ENCODE results near the gene LRRC8B. TPM values are rescaled to one million over a fixed set of nuclear protein-coding genes. Genes with fewer than 3 reads are reported as not detected.
A peak's percentile ranks its signal among the peaks of the same experiment; 100 is the strongest.

The LRRC8B gene
- total and polyA plus RNA-seq, 2 of the 8 experiments (the other 6 are each of a cell fraction or from before 2014, with no cell fraction given), result 18.4 to 29.2 TPM

GRCh38 chr1:89615676-89616598 is 91.3 kb downstream of the LRRC8B start (continued):
- TF ChIP-seq TAF7 (optimal IDR thresholded peaks at IDR 0.05; ENCODE audit: borderline replicate concordance, low read depth, low read length) (no peak), RFX5 (IDR thresholded peaks at IDR 0.05; ENCODE audit: borderline replicate concordance, low read depth, low read length) (no peak), CBX8 (IDR thresholded peaks at IDR 0.05; ENCODE audit: borderline replicate concordance, low read depth, low read length) (no peak)
- TF ChIP-seq, protein P1, sequence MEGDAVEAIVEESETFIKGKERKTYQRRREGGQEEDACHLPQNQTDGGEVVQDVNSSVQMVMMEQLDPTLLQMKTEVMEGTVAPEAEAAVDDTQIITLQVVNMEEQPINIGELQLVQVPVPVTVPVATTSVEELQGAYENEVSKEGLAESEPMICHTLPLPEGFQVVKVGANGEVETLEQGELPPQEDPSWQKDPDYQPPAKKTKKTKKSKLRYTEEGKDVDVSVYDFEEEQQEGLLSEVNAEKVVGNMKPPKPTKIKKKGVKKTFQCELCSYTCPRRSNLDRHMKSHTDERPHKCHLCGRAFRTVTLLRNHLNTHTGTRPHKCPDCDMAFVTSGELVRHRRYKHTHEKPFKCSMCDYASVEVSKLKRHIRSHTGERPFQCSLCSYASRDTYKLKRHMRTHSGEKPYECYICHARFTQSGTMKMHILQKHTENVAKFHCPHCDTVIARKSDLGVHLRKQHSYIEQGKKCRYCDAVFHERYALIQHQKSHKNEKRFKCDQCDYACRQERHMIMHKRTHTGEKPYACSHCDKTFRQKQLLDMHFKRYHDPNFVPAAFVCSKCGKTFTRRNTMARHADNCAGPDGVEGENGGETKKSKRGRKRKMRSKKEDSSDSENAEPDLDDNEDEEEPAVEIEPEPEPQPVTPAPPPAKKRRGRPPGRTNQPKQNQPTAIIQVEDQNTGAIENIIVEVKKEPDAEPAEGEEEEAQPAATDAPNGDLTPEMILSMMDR (IDR thresholded peaks at IDR 0.05; ENCODE audit: control extremely low read depth in 1 of 3, insufficient read depth in 1 of 3, low read depth in 1 of 3, low read length in 3 of 3), result peak; percentile 33 to 63 (median 61); a peak in 3 of 4 replicates

All from H1 (cell line).